H9 (cell line): ENCODE results near the gene C2orf68. TPM values are rescaled to one million over a fixed set of nuclear protein-coding genes. Genes with fewer than 3 reads are reported as not detected.

ENCODE experiments used
- DNase-seq: peaks from one replicate; pipeline ENCODE4 v3.0.0-alpha.2; 2017
- H2AFZ ChIP-seq: one replicate; pipeline ENCODE4 v1.6.1; 2013; ENCODE audit warnings: mild to moderate bottlenecking, low read length, control low read depth, moderate library complexity
- H2AK5ac ChIP-seq: 2 replicates; pipeline ENCODE4 v1.6.1; 2013; ENCODE audit warnings: low read length, control low read depth, mixed read lengths; ENCODE audit not compliant: insufficient read length
- H2BK120ac ChIP-seq: one replicate; pipeline ENCODE4 v1.6.1; 2013; ENCODE audit warnings: low read depth, mild to moderate bottlenecking, low read length, control low read depth, inconsistent platforms; ENCODE audit not compliant: poor library complexity, severe bottlenecking
- H2BK12ac ChIP-seq: 2 replicates; pipeline ENCODE4 v1.6.1; 2013; ENCODE audit warnings: low read length, control low read depth, mixed read lengths, low read depth; ENCODE audit not compliant: insufficient read length
- H2BK15ac ChIP-seq: 2 replicates; pipeline ENCODE4 v1.6.1; 2013; ENCODE audit warnings: low read depth, low read length, control low read depth
- H2BK20ac ChIP-seq: one replicate; pipeline ENCODE4 v1.6.1; 2013; ENCODE audit warnings: low read depth, mild to moderate bottlenecking, low read length, control low read depth, inconsistent platforms; ENCODE audit not compliant: poor library complexity, severe bottlenecking
- H2BK5ac ChIP-seq: 2 replicates; pipeline ENCODE4 v1.6.1; 2013; ENCODE audit warnings: low read length, control low read depth, mixed read lengths; ENCODE audit not compliant: insufficient read length
- H3K14ac ChIP-seq: 2 replicates; pipeline ENCODE4 v1.6.1; 2013; ENCODE audit warnings: low read length, control low read depth; ENCODE audit not compliant: insufficient read depth
- H3K18ac ChIP-seq: 2 replicates; pipeline ENCODE4 v1.6.1; 2013; ENCODE audit warnings: low read depth, mild to moderate bottlenecking, mixed read lengths, low read length, control low read depth; ENCODE audit not compliant: insufficient read length
- H3K23ac ChIP-seq: 2 replicates; pipeline ENCODE4 v1.6.1; 2013; ENCODE audit warnings: low read length, control low read depth, mixed read lengths, low read depth; ENCODE audit not compliant: insufficient read length
- H3K23me2 ChIP-seq: 2 replicates; pipeline ENCODE4 v1.6.1; 2013; ENCODE audit warnings: low read depth, mild to moderate bottlenecking, mixed read lengths, low read length, control low read depth; ENCODE audit not compliant: insufficient read length, poor library complexity, severe bottlenecking
- H3K27ac ChIP-seq: 2 replicates; pipeline ENCODE4 v1.5.1; 2013; ENCODE audit warnings: low read length, control low read depth, mixed read lengths, low read depth; ENCODE audit not compliant: insufficient read length
- H3K27me3 ChIP-seq: 2 replicates; pipeline ENCODE4 v1.6.1; 2013; ENCODE audit warnings: low read length, control low read depth, inconsistent platforms; ENCODE audit not compliant: insufficient read depth
- H3K4ac ChIP-seq: 2 replicates; pipeline ENCODE4 v1.6.1; 2013; ENCODE audit warnings: low read depth, mild to moderate bottlenecking, control low read depth, inconsistent platforms, low read length, moderate library complexity
- H3K4me1 ChIP-seq: 2 replicates; pipeline ENCODE4 v1.6.1; 2013; ENCODE audit warnings: low read length, control low read depth, inconsistent platforms; ENCODE audit not compliant: insufficient read depth
- H3K4me2 ChIP-seq: 2 replicates; pipeline ENCODE4 v1.6.1; 2013; ENCODE audit warnings: low read length, control low read depth, mixed read lengths; ENCODE audit not compliant: insufficient read length, insufficient read depth
- H3K56ac ChIP-seq: 2 replicates; pipeline ENCODE4 v1.6.1; 2013; ENCODE audit warnings: low read depth, mild to moderate bottlenecking, mixed read lengths, low read length, control low read depth; ENCODE audit not compliant: insufficient read length
- H3K79me1 ChIP-seq: 2 replicates; pipeline ENCODE4 v1.6.1; 2013; ENCODE audit warnings: low read depth, mild to moderate bottlenecking, moderate library complexity, low read length, control low read depth, inconsistent platforms; ENCODE audit not compliant: insufficient read depth, poor library complexity, severe bottlenecking
- H3K79me2 ChIP-seq: 2 replicates; pipeline ENCODE4 v1.6.1; 2013; ENCODE audit warnings: low read length, control low read depth, inconsistent platforms; ENCODE audit not compliant: insufficient read depth
- H3K9ac ChIP-seq: 2 replicates; pipeline ENCODE4 v1.6.1; 2013; ENCODE audit warnings: low read length, control low read depth, mixed read lengths; ENCODE audit not compliant: insufficient read length; ENCODE audit errors: extremely low read depth
- H3K9me3 ChIP-seq: one replicate; pipeline ENCODE4 v1.6.1; 2013; ENCODE audit warnings: low read depth, low read length, inconsistent platforms; ENCODE audit not compliant: control insufficient read depth
- H3T11ph ChIP-seq: one replicate; pipeline ENCODE4 v1.6.1; 2013; ENCODE audit warnings: mild to moderate bottlenecking, low read length, control low read depth, inconsistent platforms
- H4K20me1 ChIP-seq: one replicate; pipeline ENCODE4 v1.6.1; 2013; ENCODE audit not compliant: control insufficient read depth, insufficient read length, insufficient read depth
- H4K5ac ChIP-seq: 2 replicates; pipeline ENCODE4 v1.6.1; 2013; ENCODE audit warnings: low read depth, mild to moderate bottlenecking, mixed read lengths, low read length, control low read depth; ENCODE audit not compliant: insufficient read length
- H4K8ac ChIP-seq: replicated peaks from 2 replicates; pipeline ENCODE4 v1.6.1; 2013; ENCODE audit warnings: low read length, control low read depth, mixed read lengths, low read depth; ENCODE audit not compliant: insufficient read length
- H4K91ac ChIP-seq: 2 replicates; pipeline ENCODE4 v1.6.1; 2013; ENCODE audit warnings: low read depth, mild to moderate bottlenecking, moderate library complexity, mixed read lengths, low read length, control low read depth; ENCODE audit not compliant: insufficient read length
- H3K27ac Mint-ChIP-seq, 3 experiments: 2 replicates in 2 of 3; 3 replicates in 1 of 3; pipeline ENCODE4 v1.8.0; 2020 to 2021; ENCODE audit warnings: mixed read lengths in 3 of 3, mild to moderate bottlenecking in 1 of 3, moderate library complexity in 1 of 3
- H3K27me3 Mint-ChIP-seq: 2 replicates; pipeline ENCODE4 v1.8.0; 2021; ENCODE audit warnings: low read depth, mild to moderate bottlenecking, moderate library complexity, mixed read lengths
- H3K36me3 Mint-ChIP-seq, 3 experiments: 2 replicates in 2 of 3; 3 replicates in 1 of 3; pipeline ENCODE4 v1.8.0; 2020 to 2021; ENCODE audit warnings: low read depth in 3 of 3, mixed read lengths in 3 of 3; ENCODE audit not compliant: insufficient read depth in 1 of 3
- H3K4me1 Mint-ChIP-seq, 2 experiments: 2 replicates each; pipeline ENCODE4 v1.8.0; 2020; ENCODE audit warnings: mixed read lengths in 2 of 2
- H3K4me3 Mint-ChIP-seq, 2 experiments: 2 replicates in 1 of 2; 3 replicates in 1 of 2; pipeline ENCODE4 v1.8.0; 2020 to 2021; ENCODE audit warnings: mild to moderate bottlenecking in 2 of 2, mixed read lengths in 2 of 2, moderate library complexity in 1 of 2
- H3K9me3 Mint-ChIP-seq, 2 experiments: 2 replicates in 1 of 2; 3 replicates in 1 of 2; pipeline ENCODE4 v1.8.0; 2020; ENCODE audit warnings: mild to moderate bottlenecking in 2 of 2, mixed read lengths in 2 of 2, moderate library complexity in 1 of 2
- WGBS: extraction: QIAGEN DNeasy Blood & Tissue Kit; methylation state at CpG from one replicate; pipeline ENCODE4 v1.1.7; 2013; ENCODE audit warnings: missing lambda C conversion rate, low lambda C conversion rate, mixed read lengths; ENCODE audit not compliant: insufficient read length; ENCODE audit errors: extremely low coverage; 5-methylcytosine and 5-hydroxymethylcytosine counted together
- total RNA-seq: library from RNA; stranded (reverse); gene quantifications from 2 replicates; pipeline ENCODE4 v1.2.1, GENCODE V29; 2021
- TF ChIP-seq, protein P1 (sequence below): fragments of 200-600 bp; sonication (generic); conservative IDR thresholded peaks from 3 replicates; pipeline ENCODE4 v1.8.0; 2021; ENCODE audit warnings: antibody characterized with exemption, mild to moderate bottlenecking

C2orf68 gene
- total RNA-seq, 1 experiment from 2014 or later, result 39.6 TPM

- no peak overlapping the region for H3K9ac ChIP-seq
- no peak overlapping the region for H3K18ac ChIP-seq
- H3K4me1 ChIP-seq, result no peaks in the 10 kb centered on the region
- H3K4me1 Mint-ChIP-seq, result no peaks in the 10 kb centered on the region
- no peak overlapping the region for H3K27ac Mint-ChIP-seq
- H2BK15ac ChIP-seq, result no peak overlapping the region
- no peak overlapping the region for H2BK120ac ChIP-seq
- no peak overlapping the region for H3K27ac ChIP-seq
- DNase-seq, result no peak
- H3K56ac ChIP-seq, result no peak overlapping the region
- H3K4ac ChIP-seq, result no peak overlapping the region
- H3K14ac ChIP-seq, result no peak overlapping the region
- WGBS, result no CpG with 5 or more reads among the region's 8 CpGs
- no peaks in the 10 kb centered on the region for H3K79me2 ChIP-seq
- no peaks in the 10 kb centered on the region; the same call in 1 of the 2 replicates for H3K27me3 Mint-ChIP-seq
- no peak overlapping the region for H4K91ac ChIP-seq
- H3K79me1 ChIP-seq, result no peaks in the 10 kb centered on the region
- H2BK5ac ChIP-seq, result no peak overlapping the region
- H4K5ac ChIP-seq, result no peak overlapping the region
- H3K9me3 Mint-ChIP-seq, result no peaks in the 10 kb centered on the region
- no peak overlapping the region for H3T11ph ChIP-seq
- no peaks in the 10 kb centered on the region for H3K27me3 ChIP-seq
- no peak overlapping the region for H3K4me3 Mint-ChIP-seq
- H3K4me2 ChIP-seq, result no peak overlapping the region
- H3K23me2 ChIP-seq, result no peaks in the 10 kb centered on the region
- TF ChIP-seq, protein P1, sequence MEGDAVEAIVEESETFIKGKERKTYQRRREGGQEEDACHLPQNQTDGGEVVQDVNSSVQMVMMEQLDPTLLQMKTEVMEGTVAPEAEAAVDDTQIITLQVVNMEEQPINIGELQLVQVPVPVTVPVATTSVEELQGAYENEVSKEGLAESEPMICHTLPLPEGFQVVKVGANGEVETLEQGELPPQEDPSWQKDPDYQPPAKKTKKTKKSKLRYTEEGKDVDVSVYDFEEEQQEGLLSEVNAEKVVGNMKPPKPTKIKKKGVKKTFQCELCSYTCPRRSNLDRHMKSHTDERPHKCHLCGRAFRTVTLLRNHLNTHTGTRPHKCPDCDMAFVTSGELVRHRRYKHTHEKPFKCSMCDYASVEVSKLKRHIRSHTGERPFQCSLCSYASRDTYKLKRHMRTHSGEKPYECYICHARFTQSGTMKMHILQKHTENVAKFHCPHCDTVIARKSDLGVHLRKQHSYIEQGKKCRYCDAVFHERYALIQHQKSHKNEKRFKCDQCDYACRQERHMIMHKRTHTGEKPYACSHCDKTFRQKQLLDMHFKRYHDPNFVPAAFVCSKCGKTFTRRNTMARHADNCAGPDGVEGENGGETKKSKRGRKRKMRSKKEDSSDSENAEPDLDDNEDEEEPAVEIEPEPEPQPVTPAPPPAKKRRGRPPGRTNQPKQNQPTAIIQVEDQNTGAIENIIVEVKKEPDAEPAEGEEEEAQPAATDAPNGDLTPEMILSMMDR, result no peak
- H2BK12ac ChIP-seq, result no peak overlapping the region
- peaks cover 56 to 95% (median 89%) of the 10 kb centered on the region in 3 experiments for H3K36me3 Mint-ChIP-seq
- H4K20me1 ChIP-seq, result no peaks in the 10 kb centered on the region
- no peaks in the 10 kb centered on the region for H3K9me3 ChIP-seq
- no peak overlapping the region for H3K23ac ChIP-seq
- H2BK20ac ChIP-seq, result no peak overlapping the region
- no peak overlapping the region for H2AFZ ChIP-seq
- H4K8ac ChIP-seq, result no peak overlapping the region
- H2AK5ac ChIP-seq, result no peak overlapping the region
Measured at GRCh38 chr2:85644909-85645308, 33.0 kb upstream of the C2orf68 start.
